ENCODE results near the gene ZSCAN22. TPM values are rescaled to one million over a fixed set of nuclear protein-coding genes. Genes with fewer than 3 reads are reported as not detected.
A peak's percentile ranks its signal among the peaks of the same experiment; 100 is the strongest.

The ZSCAN22 gene
- total and polyA plus RNA-seq, 8 donors = 0.45 to 5.2 (median 1.3) TPM; not detected in 1

- TF ChIP-seq POLR2AphosphoS5 (IDR thresholded peaks at IDR 0.05) (no peak), CTCF (IDR thresholded peaks at IDR 0.05) (no peak), EP300 (IDR thresholded peaks at IDR 0.05) (no peak), POLR2A (IDR thresholded peaks at IDR 0.05) (no peak)
- Histone ChIP-seq H3K27me3 (peaks cover 5 to 99% (median 35%) of the 10 kb centered on the region in 3 donors), H3K27ac (no peak overlapping the region), H3K9me3 (peaks cover 0 to 7% (median 0%) of the 10 kb centered on the region in 4 donors), H3K4me1 (peaks cover 5 to 45% (median 23%) of the 10 kb centered on the region in 4 donors), H3K36me3 (peaks cover 0 to 7% (median 0%) of the 10 kb centered on the region in 4 donors), H3K4me3 (no peak overlapping the region)
- WGBS, 5 donors = 40 to 53% (median 45%) methylated on average over 8 of the region's 8 CpGs
- intact Hi-C loops (cut with DNase I; ENCODE audit: low total_unique reads) = no loop called here
- DNase-seq = no peak
Measured at GRCh38 chr19:58349590-58349989, 22.8 kb downstream of the ZSCAN22 start.

- peaks cover 0 to 7% (median 0%) of the 10 kb centered on the region in 4 donors for H3K9me3 ChIP-seq
- 20 to 52% (median 32%) methylated on average over 50 to 84 of the region's 84 CpGs for WGBS, 5 donors
- peaks cover 0 to 7% (median 0%) of the 10 kb centered on the region in 4 donors for H3K36me3 ChIP-seq
- intact Hi-C loops (cut with DNase I; ENCODE audit: low total_unique reads) = no loop called here
- DNase-seq = peak in 1 of 2 donors; percentile 61
- H3K4me3 ChIP-seq = peak overlapping the region in 2 of 4 donors; percentile 22 to 24
- peaks cover 5 to 45% (median 23%) of the 10 kb centered on the region in 4 donors for H3K4me1 ChIP-seq
- peaks cover 5 to 99% (median 35%) of the 10 kb centered on the region in 3 donors for H3K27me3 ChIP-seq
- TF ChIP-seq EP300 (IDR thresholded peaks at IDR 0.05) (no peak), POLR2A (IDR thresholded peaks at IDR 0.05) (no peak), POLR2AphosphoS5 (IDR thresholded peaks at IDR 0.05) (no peak), CTCF (IDR thresholded peaks at IDR 0.05) (no peak)
- H3K27ac ChIP-seq = no peak overlapping the region
Measured at GRCh38 chr19:58350001-58350861, 23.4 kb downstream of the ZSCAN22 start.

GRCh38 chr19:58350871-58351557 is 24.2 kb downstream of the ZSCAN22 start:
- no peak for DNase-seq

More at GRCh38 chr19:58350871-58351557, 24.2 kb downstream of the ZSCAN22 start:
- TF ChIP-seq POLR2A (IDR thresholded peaks at IDR 0.05) = no peak
- no peak for TF ChIP-seq EP300 (IDR thresholded peaks at IDR 0.05)
- TF ChIP-seq POLR2AphosphoS5 (IDR thresholded peaks at IDR 0.05) = no peak
- no peak for TF ChIP-seq CTCF (IDR thresholded peaks at IDR 0.05)
- Histone ChIP-seq H3K27ac (no peak overlapping the region), H3K36me3 (peaks cover 0 to 7% (median 0%) of the 10 kb centered on the region in 4 donors), H3K4me3 (no peak overlapping the region), H3K27me3 (peaks cover 5 to 99% (median 37%) of the 10 kb centered on the region in 3 donors), H3K4me1 (peaks cover 7 to 51% (median 26%) of the 10 kb centered on the region in 4 donors), H3K9me3 (peaks cover 1 to 8% (median 3%) of the 10 kb centered on the region in 4 donors)
- 65 to 79% (median 66%) methylated on average over 23 to 34 of the region's 34 CpGs for WGBS, 5 donors
- intact Hi-C loops (cut with DNase I; ENCODE audit: low total_unique reads) = no loop called here
